Type B pancreatic cell (in vitro differentiated cells): ENCODE results near the gene NOTO. TPM values are rescaled to one million over a fixed set of nuclear protein-coding genes. Genes with fewer than 3 reads are reported as not detected.

Experiments used
- DNase-seq: peaks from one replicate; pipeline ENCODE4 v3.0.0; 2021; ENCODE audit warnings: mixed read lengths; ENCODE audit not compliant: unreplicated experiment; ENCODE audit errors: extremely low spot score
- H3K27ac Mint-ChIP-seq: 2 replicates; pipeline ENCODE4 v1.8.0; 2021; ENCODE audit warnings: mild to moderate bottlenecking, mixed read lengths
- H3K27me3 Mint-ChIP-seq: 2 replicates; pipeline ENCODE4 v1.8.0; 2021; ENCODE audit warnings: mixed read lengths
- H3K36me3 Mint-ChIP-seq: 2 replicates; pipeline ENCODE4 v1.8.0; 2021; ENCODE audit warnings: mixed read lengths
- H3K4me1 Mint-ChIP-seq: one replicate; pipeline ENCODE4 v1.8.0; 2021; ENCODE audit warnings: mixed read lengths; ENCODE audit not compliant: unreplicated experiment
- H3K4me3 Mint-ChIP-seq: 2 replicates; pipeline ENCODE4 v1.8.0; 2021; ENCODE audit warnings: mild to moderate bottlenecking, mixed read lengths
- H3K9me3 Mint-ChIP-seq: 2 replicates; pipeline ENCODE4 v1.8.0; 2021; ENCODE audit warnings: mixed read lengths
- CTCF ChIP-seq: fragments of 200-600 bp; sonication (generic); conservative IDR thresholded peaks from 2 replicates; pipeline ENCODE4 v1.5.0; 2021; ENCODE audit warnings: antibody characterized with exemption, mild to moderate bottlenecking
- total RNA-seq: library from RNA; stranded (reverse); gene quantifications from 2 replicates; pipeline ENCODE4 v1.2.1, GENCODE V29; 2021; ENCODE audit warnings: low replicate concordance

Gene NOTO
- total RNA-seq, 1 donor from 2014 or later = not detected

DNA sequence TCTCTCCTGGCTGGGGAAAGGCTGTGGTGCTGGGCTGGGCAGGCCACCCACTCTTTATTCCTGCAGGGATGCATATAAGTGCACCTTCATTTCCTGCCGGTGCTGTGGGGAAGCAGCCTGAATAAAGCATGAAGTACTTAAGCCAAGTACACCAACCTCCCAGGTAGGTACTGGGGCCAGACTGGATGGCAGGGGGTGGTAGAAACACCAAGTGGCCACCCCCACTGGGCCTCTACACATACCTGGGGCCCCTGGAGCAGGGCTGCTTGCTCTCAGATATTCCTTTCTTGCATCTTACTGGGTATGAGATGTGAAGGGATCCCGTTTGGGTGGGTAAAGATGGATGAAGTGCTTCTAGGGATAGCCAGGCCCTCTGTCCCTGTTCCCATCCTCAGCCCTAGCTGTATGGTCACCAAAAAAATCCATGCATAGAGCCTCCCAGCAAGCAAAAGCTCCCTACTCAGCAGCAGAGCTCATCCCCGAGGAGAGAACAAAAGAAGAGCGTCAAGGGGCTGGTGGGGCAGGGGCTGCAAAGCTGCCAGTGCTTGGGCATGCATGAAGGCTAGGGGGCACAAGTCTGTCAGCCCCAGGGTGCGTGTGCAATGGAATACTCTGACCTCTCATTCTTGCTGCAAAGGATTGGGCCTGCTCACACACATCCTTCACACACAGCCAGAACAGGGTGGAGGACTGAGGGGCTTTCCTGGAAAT lies 53.7 kb downstream of the NOTO start:
- Mint-ChIP-seq H3K27me3 (no peaks in the 10 kb centered on the region), H3K9me3 (no peaks in the 10 kb centered on the region), H3K36me3 (peaks cover 11% of the 10 kb centered on the region), H3K27ac (no peak overlapping the region), H3K4me3 (no peak overlapping the region), H3K4me1 (no peaks in the 10 kb centered on the region)
- no peak for TF ChIP-seq CTCF
- no peak for DNase-seq

- no peaks in the 10 kb centered on the region for H3K4me1 Mint-ChIP-seq
- H3K9me3 Mint-ChIP-seq = no peaks in the 10 kb centered on the region
- H3K27ac Mint-ChIP-seq = no peak overlapping the region
- no peak overlapping the region for H3K4me3 Mint-ChIP-seq
- no peak for DNase-seq
- H3K36me3 Mint-ChIP-seq = peaks cover 11% of the 10 kb centered on the region
- H3K27me3 Mint-ChIP-seq = no peaks in the 10 kb centered on the region
- TF ChIP-seq CTCF = no peak
Measured at GRCh38 chr2:73256618-73256922, 54.2 kb downstream of the NOTO start.

- Mint-ChIP-seq H3K27ac (no peak overlapping the region), H3K36me3 (peaks cover 10% of the 10 kb centered on the region), H3K4me3 (no peak overlapping the region), H3K27me3 (no peaks in the 10 kb centered on the region), H3K4me1 (no peaks in the 10 kb centered on the region), H3K9me3 (no peaks in the 10 kb centered on the region)
- TF ChIP-seq CTCF = no peak
- no peak for DNase-seq
Measured at GRCh38 chr2:73257021-73257420, 54.6 kb downstream of the NOTO start.

DNA sequence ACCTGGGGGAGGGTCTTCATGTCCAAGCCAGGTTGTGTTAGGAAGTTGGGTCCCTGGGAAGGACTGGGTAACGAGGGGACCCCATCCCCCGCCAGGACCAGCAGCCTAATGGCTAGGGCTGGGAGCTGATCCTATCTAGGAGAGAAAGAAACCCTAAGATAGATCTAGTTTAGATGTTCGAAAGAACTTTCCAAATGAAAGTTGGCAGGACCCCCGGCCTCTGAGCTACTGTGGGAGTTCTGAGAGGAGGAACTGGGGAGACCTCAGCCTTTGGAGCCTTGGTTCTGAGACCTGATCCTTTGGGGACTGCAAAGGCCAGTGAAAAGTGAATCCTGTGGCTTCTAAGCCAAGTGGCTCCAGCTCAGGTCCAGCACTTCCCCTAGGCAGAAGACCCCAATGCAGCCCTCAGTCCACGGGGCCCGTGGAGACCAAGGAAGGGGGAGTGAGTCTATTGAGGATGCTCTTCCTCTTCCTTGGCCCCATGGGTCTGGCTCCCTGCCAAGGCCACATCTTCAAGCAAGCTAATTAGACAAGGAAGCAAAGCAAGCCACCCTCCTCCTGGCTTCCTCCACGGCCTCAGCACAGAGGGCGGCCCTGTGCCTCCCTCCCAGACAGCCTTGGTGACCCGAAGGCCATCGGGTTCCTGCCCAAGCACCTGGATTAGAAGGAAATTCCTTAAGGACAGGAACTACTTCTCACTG lies 55.2 kb downstream of the NOTO start:
- H3K27me3 Mint-ChIP-seq = no peaks in the 10 kb centered on the region
- DNase-seq = no peak
- peaks cover 8% of the 10 kb centered on the region for H3K36me3 Mint-ChIP-seq
- no peak for TF ChIP-seq CTCF
- no peak overlapping the region for H3K27ac Mint-ChIP-seq
- no peaks in the 10 kb centered on the region for H3K4me1 Mint-ChIP-seq
- H3K4me3 Mint-ChIP-seq = no peak overlapping the region
- no peaks in the 10 kb centered on the region for H3K9me3 Mint-ChIP-seq

- Mint-ChIP-seq H3K36me3 (peaks cover 6% of the 10 kb centered on the region), H3K27me3 (no peaks in the 10 kb centered on the region), H3K9me3 (no peaks in the 10 kb centered on the region), H3K4me3 (no peak overlapping the region), H3K4me1 (no peaks in the 10 kb centered on the region), H3K27ac (no peak overlapping the region)
- DNase-seq = no peak
- no peak for TF ChIP-seq CTCF
Measured at GRCh38 chr2:73258186-73258912, 56.0 kb downstream of the NOTO start.
